LNCAP (cell line): ENCODE results near the gene ANXA4.

Experiments used
- CTCF ChIP-seq: fragments of 450-650 bp; IDR thresholded peaks from 2 replicates; pipeline ENCODE4 v1.5.1; 2017; ENCODE audit warnings: mild to moderate bottlenecking

ANXA4 gene

GRCh38 chr2:69801745-69802290, 59.9 kb downstream of the ANXA4 start:
- TF ChIP-seq CTCF = no peak

- TF ChIP-seq CTCF = no peak
Observed at GRCh38 chr2:69804416-69804815, 62.5 kb downstream of the ANXA4 start.

- no peak for TF ChIP-seq CTCF
Observed at GRCh38 chr2:69805887-69806286, 64.0 kb downstream of the ANXA4 start.

GRCh38 chr2:69807821-69808540, 66.0 kb downstream of the ANXA4 start:
- no peak for TF ChIP-seq CTCF

- TF ChIP-seq CTCF = no peak
Observed at GRCh38 chr2:69810550-69810949, 68.6 kb downstream of the ANXA4 start.

GRCh38 chr2:69811018-69811417, 69.1 kb downstream of the ANXA4 start:
- no peak for TF ChIP-seq CTCF

- TF ChIP-seq CTCF = no peak
Observed at GRCh38 chr2:69811591-69811990, 69.7 kb downstream of the ANXA4 start.
